ENCODE measurements around the gene DOCK1.

Gene DOCK1

GRCh38 chr10:127358337-127358736, 453.1 kb downstream of the DOCK1 start:
- no peak for ATAC-seq

DNA sequence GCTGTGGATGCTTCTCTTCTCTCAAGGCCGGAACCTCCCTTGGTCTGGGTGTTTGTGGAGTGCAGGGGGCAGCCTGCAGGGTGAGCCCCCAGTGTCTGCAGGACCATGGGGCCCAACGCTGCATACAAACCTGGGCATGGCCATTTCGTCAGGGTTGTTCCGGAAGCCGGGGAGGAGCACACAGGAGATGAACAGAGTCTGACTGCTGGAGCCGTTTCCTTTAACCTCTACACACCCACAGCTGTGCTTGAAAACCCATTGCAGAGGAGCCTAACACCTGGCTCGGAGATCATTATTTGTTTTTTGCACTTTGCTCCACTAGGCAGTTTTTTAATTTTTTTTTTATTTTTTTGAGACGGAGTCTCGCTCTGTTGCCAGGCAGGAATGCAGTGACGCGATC, 458.8 kb downstream of the DOCK1 start:
- DNase-seq (no peak), ATAC-seq (no peak)

More at GRCh38 chr10:127358337-127358736, 453.1 kb downstream of the DOCK1 start:
- DNase-seq = no peak

DNA sequence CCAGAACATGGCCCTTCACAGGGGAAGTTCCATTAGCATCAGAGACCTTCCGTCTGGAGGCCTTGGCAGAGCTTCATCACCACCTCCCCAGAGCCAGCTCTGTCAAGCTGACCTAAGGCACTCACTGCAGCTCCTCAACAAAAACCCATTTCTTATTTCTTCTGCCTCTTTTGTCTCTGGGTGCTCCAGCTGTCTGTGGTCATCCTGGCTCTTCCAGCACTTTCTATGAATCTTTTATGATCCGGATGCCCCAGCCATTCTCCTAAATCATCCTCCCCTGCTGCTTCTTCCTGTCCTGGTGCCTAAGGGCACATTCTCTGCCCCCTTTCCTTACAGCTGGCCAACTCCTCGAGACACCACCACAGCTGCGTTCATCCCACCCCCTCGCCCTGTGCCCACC, 462.9 kb downstream of the DOCK1 start:
- ATAC-seq (no peak), DNase-seq (no peak)

DNA sequence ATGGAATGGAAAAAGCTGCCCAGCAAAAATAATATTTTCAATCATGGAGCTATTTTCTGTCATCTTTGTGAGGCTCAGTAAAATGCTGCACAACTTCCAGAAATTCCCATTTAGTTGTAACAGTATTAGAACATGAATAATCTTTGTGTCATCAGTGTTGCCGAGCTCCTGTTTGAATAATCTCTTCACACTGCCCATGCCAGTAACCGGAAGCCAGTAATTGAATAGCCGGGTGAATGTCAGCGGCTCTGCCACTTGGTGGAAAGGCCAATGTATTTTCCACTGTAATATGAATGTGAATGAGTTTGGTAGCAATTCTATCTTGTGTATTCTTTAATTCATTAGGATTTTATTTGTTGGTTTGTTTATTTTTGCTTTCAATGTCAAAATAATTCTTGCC, 463.7 kb downstream of the DOCK1 start:
- DNase-seq = no peak
- ATAC-seq = no peak

GRCh38 chr10:127370601-127371000, 465.4 kb downstream of the DOCK1 start:
- DNase-seq (no peak), ATAC-seq (no peak)

DNA sequence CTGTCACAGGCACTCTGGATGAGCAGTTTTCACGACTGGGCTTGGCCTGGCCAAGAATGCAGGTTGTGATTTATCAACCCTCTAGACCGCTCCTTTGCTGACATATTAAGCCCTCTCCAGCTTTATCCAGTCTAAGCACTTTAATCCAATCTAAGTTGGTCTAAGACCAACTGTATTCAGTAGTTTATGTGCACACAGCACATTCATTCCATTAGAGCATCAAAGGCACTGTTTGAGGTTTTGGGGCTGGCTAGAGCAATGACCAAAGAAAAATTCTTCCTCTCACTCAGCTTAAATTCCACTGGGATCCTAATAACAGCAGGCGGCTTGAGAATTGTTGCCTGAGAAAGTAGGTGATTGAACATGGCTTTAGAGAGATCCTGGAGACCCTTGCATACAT, 467.1 kb downstream of the DOCK1 start:
- DNase-seq (no peak), ATAC-seq (no peak)

DNA sequence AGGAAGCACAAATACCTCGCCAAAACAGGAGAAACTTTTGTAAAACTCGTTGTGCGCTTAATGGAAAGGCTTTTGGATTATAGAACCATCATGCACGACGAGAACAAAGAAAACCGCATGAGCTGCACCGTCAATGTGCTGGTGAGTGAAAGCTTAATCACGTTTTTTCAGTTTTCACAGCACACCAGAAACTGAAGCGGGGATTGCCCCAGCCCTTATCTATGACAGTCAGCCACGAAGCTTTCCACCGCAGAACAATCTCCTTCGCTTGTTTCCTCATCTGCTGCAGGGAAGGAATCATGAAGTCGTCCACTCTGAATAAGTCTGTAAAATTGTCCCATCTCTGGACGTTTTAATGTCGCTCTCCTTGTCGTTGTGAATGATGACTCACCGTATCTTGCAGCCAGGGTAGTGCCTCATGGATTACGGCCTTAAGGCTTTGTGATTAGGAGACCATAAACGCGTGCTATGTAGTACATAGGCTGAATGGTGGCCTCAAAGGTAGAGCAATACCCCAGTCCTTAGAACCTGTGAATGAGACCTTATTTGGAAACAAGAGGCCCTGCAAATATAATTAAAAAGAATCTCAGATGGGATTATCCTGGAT, 468.9 kb downstream of the DOCK1 start:
- ATAC-seq = no peak
- no peak for DNase-seq

DNA sequence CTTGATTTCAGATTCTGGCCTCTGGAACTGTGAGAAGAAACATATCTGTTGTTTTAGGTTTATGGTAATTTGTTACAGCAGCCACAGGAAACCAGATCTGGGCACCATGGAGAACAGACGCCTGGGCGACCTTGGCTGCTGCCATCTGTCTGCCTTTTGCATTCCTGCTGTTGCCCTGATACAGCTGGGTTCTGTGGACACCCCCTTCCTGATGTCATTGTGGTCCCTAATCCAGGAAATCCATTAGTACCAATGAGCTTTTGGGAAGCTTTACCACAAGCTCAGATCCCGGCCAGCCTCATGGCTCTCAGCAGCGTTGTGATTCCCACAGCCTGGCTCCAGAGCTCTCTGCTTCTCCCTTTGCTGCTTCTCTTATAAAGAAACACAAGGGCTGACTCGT, 469.7 kb downstream of the DOCK1 start:
- ATAC-seq (no peak), DNase-seq (no peak)

DNA sequence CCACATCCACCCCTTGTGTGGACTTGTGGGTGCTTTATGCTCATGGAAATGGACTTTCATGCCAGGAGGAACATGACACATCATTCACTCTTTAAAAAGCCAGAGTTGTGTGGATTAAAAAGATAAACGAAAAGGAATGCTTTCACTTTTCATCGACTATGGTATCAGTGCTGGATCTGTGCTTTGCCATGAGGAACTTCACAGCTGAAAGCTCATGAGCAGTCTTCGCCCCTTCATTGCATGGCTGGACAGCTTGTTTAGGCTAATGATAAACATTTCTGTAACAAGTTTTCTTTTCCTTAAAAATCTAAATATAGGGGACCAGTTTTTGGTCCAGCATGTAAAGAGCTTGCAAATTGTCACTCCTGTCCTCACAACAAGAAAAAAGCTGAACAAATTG, 470.2 kb downstream of the DOCK1 start:
- no peak for DNase-seq
- ATAC-seq = no peak

DNA sequence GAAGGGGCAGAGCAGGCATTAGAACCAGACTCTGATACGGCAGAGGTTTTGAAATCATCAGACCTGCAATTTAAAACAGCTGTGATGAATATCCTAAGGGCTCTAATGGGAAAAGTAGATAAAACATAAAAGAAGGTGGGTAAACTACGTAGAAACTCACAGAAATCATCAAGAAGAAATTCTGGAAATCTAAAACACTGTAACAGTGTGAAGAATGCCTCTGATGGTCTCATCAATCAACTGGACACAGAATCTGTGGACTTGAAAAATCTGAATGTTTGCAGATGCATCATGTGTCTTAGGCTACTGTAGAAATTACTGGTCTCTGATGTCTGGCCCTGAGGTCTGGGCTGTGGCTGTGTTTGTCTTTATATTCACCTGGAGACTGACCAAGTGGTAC, 470.8 kb downstream of the DOCK1 start:
- ATAC-seq = no peak

DNA sequence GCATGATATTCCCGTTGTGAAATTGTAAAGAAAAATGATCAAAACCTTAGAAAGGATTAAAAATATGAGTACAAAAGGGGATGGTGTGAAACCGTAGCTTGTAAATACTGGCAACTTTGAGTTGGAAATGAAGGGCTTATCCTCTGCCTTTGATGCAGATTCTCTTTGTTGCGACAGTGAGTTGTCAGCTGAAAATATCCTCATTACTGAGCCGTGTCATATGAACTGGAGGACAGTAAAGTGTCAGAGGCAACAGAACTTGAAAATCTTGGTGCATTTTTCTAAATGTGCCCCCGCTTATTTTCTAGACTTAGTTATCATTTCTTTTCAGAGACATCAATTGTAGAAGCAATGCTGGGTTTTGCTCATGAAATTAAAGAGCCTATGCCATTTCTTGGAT, 473.4 kb downstream of the DOCK1 start:
- ATAC-seq (no peak), DNase-seq (no peak)

More for the DNA sequence above, 470.8 kb downstream of the DOCK1 start:
- no peak for DNase-seq

GRCh38 chr10:127384532-127384931, 479.3 kb downstream of the DOCK1 start:
- no peak for DNase-seq
- no peak for ATAC-seq

DNA sequence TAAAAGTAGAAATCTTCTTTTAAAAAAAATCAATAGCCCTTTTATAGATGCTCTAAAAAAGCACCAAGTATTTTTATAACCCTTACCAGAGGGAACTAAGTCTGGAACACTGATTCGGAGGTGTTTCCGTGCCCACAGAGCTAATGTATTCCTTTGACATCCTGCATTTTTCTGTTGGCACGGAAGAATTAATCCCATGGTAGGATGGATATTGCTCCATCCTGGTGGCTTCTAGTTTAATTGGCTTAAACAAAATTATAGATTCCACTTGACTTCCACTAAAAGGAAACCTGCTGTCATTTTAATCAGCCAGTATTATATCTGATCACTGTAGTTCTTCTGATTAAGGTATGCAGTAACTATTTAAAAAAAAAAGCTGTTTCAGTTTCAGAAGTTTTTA, 479.8 kb downstream of the DOCK1 start:
- no peak for ATAC-seq
- DNase-seq = no peak

GRCh38 chr10:127386606-127387327, 481.5 kb downstream of the DOCK1 start:
- no peak for ATAC-seq
- no peak for DNase-seq

DNA sequence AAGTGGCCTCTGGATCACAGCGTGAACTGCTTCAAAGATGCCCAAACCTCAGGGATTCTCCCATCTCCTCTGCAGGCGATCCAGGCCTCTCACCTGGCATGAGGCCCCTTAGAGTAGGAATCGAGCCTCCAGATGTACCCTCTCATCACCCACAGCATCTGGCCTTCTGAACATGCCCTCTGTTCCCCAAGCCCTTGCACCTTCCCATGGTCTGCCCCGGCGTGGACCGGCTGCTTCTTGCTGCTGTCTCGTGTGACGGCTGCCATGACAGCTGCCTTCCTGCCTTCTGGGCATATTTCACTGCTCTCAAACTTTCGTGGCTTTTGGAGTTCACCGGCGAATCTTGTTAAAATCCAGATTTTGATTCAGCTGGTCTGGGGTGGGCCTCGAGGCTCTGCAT, 486.6 kb downstream of the DOCK1 start:
- no peak for ATAC-seq

DNA sequence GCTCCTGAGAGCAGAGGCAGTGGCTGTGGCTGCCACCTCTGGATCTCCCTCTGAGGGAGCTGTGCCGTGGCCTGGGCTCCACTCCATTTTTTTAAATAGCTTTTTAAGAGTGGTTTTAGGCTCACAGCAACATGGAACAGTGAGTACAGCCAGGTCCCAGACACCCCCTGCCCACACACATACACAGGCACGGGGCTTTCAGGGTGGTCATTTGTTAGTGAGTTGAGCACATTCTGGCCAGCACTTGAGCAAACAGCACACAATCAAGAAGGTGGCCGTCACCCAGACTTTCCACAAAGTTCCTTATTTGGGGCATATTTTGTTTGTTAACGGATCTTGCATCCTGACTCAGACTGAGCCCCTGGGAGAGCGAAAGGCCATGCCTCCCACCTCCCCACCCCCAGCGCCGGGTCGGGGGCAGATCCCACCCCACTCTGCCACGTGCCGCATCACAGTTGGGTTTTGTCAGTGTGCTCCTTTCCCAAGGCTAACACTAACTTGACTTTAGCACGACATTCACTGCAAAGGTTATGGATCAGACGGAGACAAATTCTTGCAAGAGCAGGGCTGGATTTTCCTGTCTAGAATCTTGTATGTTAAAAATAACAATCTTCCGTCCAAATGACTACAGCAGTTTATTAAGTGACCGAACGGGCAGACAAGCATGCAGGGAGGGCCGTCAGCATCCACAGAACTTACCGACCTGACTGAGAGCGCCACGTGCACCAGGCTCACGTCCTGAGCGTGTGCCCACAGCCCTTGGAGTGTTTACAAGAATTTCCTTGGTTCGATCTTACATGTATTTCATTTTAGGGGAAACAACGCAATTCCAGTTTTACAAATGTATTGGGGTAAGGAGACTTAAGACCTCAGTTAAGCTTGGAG, 487.4 kb downstream of the DOCK1 start:
- ATAC-seq (no peak), DNase-seq (no peak)

More for the DNA sequence above, 486.6 kb downstream of the DOCK1 start:
- DNase-seq = no peak

DNA sequence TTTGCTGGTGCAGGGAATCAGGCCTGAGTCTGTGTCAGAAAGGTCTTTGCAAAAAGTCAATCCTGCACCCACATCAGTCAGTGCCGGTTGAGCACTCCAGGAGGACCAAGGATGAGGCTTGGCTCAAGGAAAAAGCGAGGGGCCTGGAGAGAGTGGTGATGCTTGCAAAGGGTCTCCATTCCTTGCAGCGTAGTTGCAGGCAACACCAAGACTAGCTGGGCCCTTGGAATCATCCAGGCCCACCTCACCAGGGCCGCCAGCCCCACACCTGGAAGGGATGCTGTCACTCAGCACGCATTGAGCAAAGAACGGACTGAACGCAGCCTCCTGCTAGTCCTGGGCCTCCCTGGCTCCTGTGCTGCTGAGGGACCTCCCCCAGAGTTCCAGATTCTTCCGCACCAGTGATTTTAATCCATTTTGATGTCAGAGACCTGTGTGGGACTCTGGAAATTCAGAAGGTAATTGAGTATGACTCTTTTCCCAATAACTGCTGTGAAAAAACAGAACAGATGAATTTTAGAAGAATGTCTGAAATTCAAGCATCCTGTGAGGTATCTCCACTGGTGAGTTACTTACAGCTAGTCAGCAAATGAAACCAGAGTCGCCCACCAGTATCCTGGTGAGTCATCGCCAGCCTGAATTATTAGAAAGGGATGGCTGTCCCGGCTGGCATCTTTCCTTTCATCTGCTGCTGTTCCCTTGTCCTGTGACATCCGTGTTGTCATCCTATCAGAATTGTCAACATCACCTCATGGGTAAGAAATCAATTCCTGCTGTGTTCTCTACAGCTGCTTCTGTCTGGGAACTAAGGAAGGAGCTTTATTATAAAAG, 493.1 kb downstream of the DOCK1 start:
- ATAC-seq = no peak
- DNase-seq = no peak

GRCh38 chr10:127398971-127399365, 493.7 kb downstream of the DOCK1 start:
- no peak for DNase-seq
- ATAC-seq = no peak

GRCh38 chr10:127399668-127400067, 494.4 kb downstream of the DOCK1 start:
- ATAC-seq (no peak), DNase-seq (no peak)

- no peak for DNase-seq
- ATAC-seq = no peak
Measured at GRCh38 chr10:127400216-127400615, 495.0 kb downstream of the DOCK1 start.

- DNase-seq (no peak), ATAC-seq (no peak)
Measured at GRCh38 chr10:127402596-127403409, 497.6 kb downstream of the DOCK1 start.
